Stomach smooth muscle (tissue), 2 donors: Measurements from ENCODE around the gene SMAD3.
A peak's percentile ranks its signal among the peaks of the same experiment; 100 is the strongest.

Experiments
- H3K27ac ChIP-seq: one replicate; pipeline ENCODE4 v1.7.0; 2013; ENCODE audit warnings: mild to moderate bottlenecking, low read length, inconsistent platforms
- H3K27me3 ChIP-seq, 2 donors: one replicate each; pipeline ENCODE4 v1.7.0; 2013; ENCODE audit warnings: low read length in 2 of 2; ENCODE audit not compliant: insufficient read depth in 2 of 2, control insufficient read depth in 1 of 2
- H3K36me3 ChIP-seq, 2 donors: one replicate each; pipeline ENCODE4 v1.7.0; 2013; ENCODE audit warnings: low read length in 2 of 2; ENCODE audit not compliant: control insufficient read depth in 2 of 2, insufficient read depth in 2 of 2
- H3K4me1 ChIP-seq: one replicate; pipeline ENCODE4 v1.7.0; 2013; ENCODE audit warnings: low read length; ENCODE audit not compliant: control insufficient read depth, insufficient read depth
- H3K4me3 ChIP-seq, 2 donors: one replicate each; pipeline ENCODE4 v1.7.0; 2013; ENCODE audit warnings: low read length in 2 of 2
- H3K9ac ChIP-seq, 2 donors: one replicate each; pipeline ENCODE4 v1.7.0; 2013; ENCODE audit warnings: low read length in 2 of 2, mild to moderate bottlenecking in 1 of 2
- H3K9me3 ChIP-seq, 2 donors: one replicate each; pipeline ENCODE4 v1.7.0; 2013; ENCODE audit warnings: low read length in 2 of 2; ENCODE audit not compliant: control insufficient read depth in 2 of 2
- donor health status: healthy.
- donor health status: Pancreatic carcinoma.

SMAD3 gene

DNA sequence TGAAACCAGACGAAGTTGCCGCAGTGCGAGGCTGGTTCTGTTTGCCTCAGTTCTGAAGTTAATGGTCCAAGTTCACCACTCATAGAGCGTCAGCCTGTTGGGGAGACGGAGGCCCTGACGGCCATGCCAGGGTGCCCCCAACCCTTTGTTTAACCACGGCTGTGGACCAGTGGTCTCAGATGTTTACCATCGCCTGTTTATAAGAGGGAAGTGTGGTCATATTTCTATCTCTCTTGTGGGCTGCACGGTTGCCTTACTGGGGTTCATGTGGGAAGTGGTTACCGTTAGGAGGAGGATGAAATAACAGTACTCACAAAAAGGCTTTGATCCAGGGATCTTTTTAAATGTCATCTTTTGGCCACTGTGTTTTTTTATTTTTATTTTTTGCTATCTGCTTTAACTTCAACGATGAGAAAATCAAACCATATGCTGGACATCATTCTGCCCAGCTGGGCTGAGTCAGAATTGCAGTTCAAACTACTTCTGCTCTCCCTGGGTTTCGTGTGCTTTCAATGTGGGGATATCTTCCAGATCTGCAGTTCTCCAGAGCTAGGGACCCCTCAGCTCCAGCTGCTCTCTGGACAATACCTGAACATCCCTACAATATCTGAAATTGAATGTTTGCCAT, 17.8 kb downstream of the SMAD3 start:
- Histone ChIP-seq H3K27ac (no peak overlapping the region), H3K9me3 (no peaks in the 10 kb centered on the region), H3K9ac (no peak overlapping the region), H3K36me3 (peaks cover 0 to 2% of the 10 kb centered on the region in 2 donors), H3K27me3 (no peaks in the 10 kb centered on the region), H3K4me3 (no peak overlapping the region), H3K4me1 (peaks cover 58% of the 10 kb centered on the region)

- H3K27ac ChIP-seq = no peak overlapping the region
Observed at GRCh38 chr15:67084561-67084960, 19.2 kb downstream of the SMAD3 start.

GRCh38 chr15:67085237-67085817, 19.9 kb downstream of the SMAD3 start:
- Histone ChIP-seq H3K27me3 (no peaks in the 10 kb centered on the region), H3K36me3 (peaks cover 0 to 2% of the 10 kb centered on the region in 2 donors), H3K4me3 (no peak overlapping the region), H3K9me3 (no peaks in the 10 kb centered on the region), H3K9ac (no peak overlapping the region), H3K27ac (no peak overlapping the region), H3K4me1 (peaks cover 61% of the 10 kb centered on the region)

More at GRCh38 chr15:67084561-67084960, 19.2 kb downstream of the SMAD3 start:
- Histone ChIP-seq H3K9ac (no peak overlapping the region), H3K4me1 (peaks cover 62% of the 10 kb centered on the region), H3K9me3 (no peaks in the 10 kb centered on the region), H3K36me3 (peaks cover 0 to 2% of the 10 kb centered on the region in 2 donors), H3K4me3 (no peak overlapping the region), H3K27me3 (no peaks in the 10 kb centered on the region)

DNA sequence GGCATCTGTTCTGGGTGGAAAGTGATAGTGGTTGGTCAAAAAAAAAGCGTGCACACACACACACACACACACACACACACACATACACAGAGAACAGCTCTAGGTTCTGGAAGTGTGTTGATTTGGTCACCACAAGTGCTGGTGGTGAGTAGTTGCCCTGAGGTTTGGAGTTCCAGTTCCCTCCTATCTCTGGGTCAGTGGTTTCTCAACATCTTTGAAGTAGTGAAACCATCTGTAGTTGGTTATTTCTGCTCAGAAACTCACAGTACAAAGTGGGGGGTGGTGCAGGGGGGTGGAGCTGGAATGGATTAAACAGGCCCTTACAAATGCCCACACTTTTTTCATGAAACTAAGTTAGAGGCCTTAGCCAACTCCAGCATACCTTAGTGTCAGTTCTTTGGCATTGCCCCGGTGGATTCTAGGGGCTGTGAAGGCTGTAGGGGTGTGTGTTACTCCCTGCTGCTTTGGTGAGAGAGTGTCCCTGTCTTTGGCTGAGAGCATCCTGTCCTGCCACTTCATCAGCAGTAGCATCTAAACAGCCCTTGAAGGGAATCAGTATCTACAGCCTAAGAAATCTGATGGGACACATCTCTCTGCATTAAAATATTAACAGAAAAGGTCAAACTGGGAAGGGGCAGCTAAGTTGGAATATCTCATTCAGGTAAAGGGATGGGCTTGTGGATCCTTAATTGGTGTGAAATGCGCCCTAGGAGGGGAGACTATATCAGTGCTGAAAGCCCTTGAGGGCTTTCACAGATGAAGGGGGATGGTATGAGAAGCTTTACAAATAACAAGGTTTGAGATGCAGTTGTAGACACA, 20.6 kb downstream of the SMAD3 start:
- H3K27me3 ChIP-seq = no peaks in the 10 kb centered on the region
- H3K4me1 ChIP-seq = peaks cover 61% of the 10 kb centered on the region
- H3K9me3 ChIP-seq = no peaks in the 10 kb centered on the region
- no peak overlapping the region for H3K9ac ChIP-seq
- no peak overlapping the region for H3K4me3 ChIP-seq
- H3K27ac ChIP-seq = no peak overlapping the region
- H3K36me3 ChIP-seq = peaks cover 0 to 2% of the 10 kb centered on the region in 2 donors

- Histone ChIP-seq H3K4me3 (no peak overlapping the region), H3K9ac (no peak overlapping the region), H3K27ac (no peak overlapping the region), H3K4me1 (peaks cover 58% of the 10 kb centered on the region), H3K36me3 (peaks cover 0 to 2% of the 10 kb centered on the region in 2 donors), H3K9me3 (no peaks in the 10 kb centered on the region), H3K27me3 (no peaks in the 10 kb centered on the region)
Observed at GRCh38 chr15:67086637-67086914, 21.2 kb downstream of the SMAD3 start.

GRCh38 chr15:67087507-67088172, 22.2 kb downstream of the SMAD3 start:
- H3K9ac ChIP-seq = no peak overlapping the region
- no peaks in the 10 kb centered on the region for H3K9me3 ChIP-seq
- no peak overlapping the region for H3K4me3 ChIP-seq
- H3K27ac ChIP-seq = peak overlapping the region; percentile 11
- H3K36me3 ChIP-seq = peaks cover 0 to 2% of the 10 kb centered on the region in 2 donors
- H3K27me3 ChIP-seq = no peaks in the 10 kb centered on the region
- peaks cover 62% of the 10 kb centered on the region for H3K4me1 ChIP-seq

- no peak overlapping the region for H3K4me3 ChIP-seq
- peaks cover 64% of the 10 kb centered on the region for H3K4me1 ChIP-seq
- peaks cover 0 to 2% of the 10 kb centered on the region in 2 donors for H3K36me3 ChIP-seq
- H3K27me3 ChIP-seq = no peaks in the 10 kb centered on the region
- no peak overlapping the region for H3K9ac ChIP-seq
- H3K27ac ChIP-seq = no peak overlapping the region
- H3K9me3 ChIP-seq = no peaks in the 10 kb centered on the region
Observed at GRCh38 chr15:67089217-67090193, 24.1 kb downstream of the SMAD3 start.

DNA sequence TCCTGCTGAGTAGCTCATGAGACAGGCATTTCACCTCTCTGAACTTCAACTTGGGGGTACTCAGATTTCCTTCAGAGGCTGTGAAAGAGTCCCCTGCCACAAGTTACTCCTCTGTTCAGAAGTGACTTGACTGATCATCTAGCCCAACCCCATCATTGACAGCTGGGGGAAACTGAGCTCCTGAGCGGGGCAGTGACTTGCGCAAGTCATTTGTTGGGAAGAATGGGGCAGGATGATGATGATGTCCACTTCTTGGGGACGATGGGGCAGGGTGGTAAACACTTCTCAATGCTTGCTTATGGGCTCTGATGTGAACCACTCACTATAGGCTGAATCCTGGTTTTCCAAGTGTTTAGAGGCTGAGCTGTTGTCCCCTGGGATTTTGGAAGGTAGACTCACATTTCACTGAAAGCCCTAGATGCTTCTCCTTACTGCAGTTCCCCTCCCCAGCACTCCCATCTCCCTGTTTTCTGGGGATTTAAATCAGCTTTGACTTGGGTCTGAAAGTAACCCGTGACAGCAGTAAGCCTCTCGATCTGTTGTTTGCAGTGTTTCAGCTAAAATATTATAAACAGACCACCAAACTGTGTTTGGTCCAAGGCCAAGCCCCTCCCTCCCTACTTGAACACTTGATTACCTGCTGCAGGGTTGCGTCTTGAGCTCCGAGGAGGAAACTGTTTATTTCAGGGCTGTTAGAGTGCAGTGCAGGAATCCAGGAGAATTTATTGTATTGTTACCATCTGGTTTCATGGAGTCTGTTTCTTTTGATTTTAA, 25.1 kb downstream of the SMAD3 start:
- no peak overlapping the region for H3K27ac ChIP-seq
- peaks cover 0 to 6% of the 10 kb centered on the region in 2 donors for H3K36me3 ChIP-seq
- peak overlapping the region in 1 of 2 donors; percentile 35 for H3K4me3 ChIP-seq
- peaks cover 56% of the 10 kb centered on the region for H3K4me1 ChIP-seq
- H3K9ac ChIP-seq = no peak overlapping the region
- no peaks in the 10 kb centered on the region for H3K9me3 ChIP-seq
- H3K27me3 ChIP-seq = no peaks in the 10 kb centered on the region

DNA sequence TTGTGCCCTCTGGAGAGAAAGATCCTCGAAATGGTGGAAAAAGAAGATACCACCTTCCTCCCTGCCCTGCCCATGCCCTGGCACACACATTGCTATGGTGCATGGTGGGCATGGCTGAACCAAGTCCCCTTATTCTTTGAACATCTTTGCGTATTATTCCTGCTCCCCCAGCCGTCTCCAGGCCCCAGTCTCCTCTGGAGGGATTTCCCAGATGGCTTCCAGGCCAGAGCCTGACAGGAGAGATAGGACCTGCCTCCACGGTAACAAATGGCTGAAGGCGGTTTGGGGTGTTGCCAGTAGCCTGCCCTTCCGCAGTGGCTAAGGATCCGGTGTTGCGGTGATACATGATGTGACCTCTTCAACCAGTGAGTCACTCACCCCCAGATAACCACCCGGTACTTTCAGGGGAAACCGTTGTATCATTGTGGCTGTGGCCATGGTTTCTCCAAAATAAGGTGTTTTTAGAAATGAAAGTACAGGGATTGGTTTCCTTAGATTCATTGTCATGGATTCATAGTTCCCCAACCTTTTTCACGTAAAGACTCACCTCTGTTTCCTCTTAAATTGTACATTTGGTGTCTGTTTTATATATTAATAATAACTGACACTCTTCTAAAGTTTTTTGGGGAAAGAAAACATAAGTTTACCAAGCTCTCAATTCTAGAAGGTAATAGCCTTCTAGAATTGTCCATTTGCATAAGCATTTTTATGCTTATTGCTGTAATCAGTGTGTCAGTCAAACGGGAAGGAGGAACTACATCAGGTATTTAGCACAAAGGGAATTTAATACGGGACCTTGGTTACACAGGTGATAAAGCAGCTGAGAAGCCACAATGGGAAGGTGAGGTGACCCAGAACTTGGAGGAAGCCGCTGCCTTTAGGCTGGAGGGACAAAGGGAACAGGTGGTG, 25.9 kb downstream of the SMAD3 start:
- Histone ChIP-seq H3K9ac (no peak overlapping the region), H3K9me3 (no peaks in the 10 kb centered on the region), H3K4me1 (peaks cover 48% of the 10 kb centered on the region), H3K27me3 (no peaks in the 10 kb centered on the region), H3K4me3 (peak overlapping the region in 1 of 2 donors; percentile 35), H3K27ac (no peak overlapping the region), H3K36me3 (peaks cover 0 to 6% of the 10 kb centered on the region in 2 donors)
